ENCODE measurements around the gene USP21. TPM values are rescaled to one million over a fixed set of nuclear protein-coding genes. Genes with fewer than 3 reads are reported as not detected.

The USP21 gene
- total and polyA plus RNA-seq, 2 of the 8 experiments (the other 6 are each of a cell fraction or from before 2014, with no cell fraction given): 23.9 to 36.3 TPM

DNA sequence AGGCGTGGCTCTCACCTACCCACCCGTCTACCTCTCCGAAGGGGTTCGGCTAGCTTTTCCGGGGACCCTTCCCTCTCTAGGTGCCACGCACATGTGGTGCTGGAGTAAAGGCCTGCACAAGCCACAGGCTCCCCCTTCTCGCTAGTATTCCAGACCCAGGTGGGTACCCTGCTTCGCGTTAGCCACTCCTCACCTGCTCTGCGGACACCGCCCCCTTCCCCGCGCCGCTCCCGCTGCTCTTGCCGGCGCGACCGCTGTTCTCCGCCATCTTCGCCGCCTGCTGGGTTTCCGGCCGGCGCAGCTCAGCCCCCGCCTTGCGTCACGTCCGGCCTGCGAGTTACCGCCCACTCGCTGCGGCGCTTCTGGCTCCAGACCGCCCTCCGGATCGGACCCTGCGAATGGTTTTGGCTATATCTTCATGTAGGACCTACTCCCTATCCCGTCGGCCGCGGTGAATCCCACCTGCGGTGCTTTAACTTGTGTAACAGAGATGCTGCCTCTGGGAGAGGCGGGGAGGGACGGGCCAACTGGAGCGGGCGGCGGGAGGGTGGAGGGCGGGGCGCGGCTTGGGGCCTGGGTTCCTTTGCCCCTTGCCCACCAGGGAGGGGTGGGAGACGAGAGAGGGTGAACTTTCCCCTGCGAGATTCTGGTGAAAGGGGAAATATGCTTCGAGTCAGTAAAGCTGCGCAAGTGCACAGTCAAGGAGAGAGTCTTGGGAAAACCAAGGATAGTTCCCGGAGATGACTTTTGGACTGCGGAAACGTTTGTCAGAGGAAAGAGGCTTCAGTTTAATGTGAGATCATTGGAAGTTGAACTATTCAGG is 41.3 kb upstream of the USP21 start, which contains the start of the genes NIT1 and PFDN2 (continued):
- TF ChIP-seq CEBPB (IDR thresholded peaks at IDR 0.05; ENCODE audit: low read depth, low read length) (0 out of 2 replicates have a peak, but pooled peaks have one; percentile 16), POU5F1 (IDR thresholded peaks at IDR 0.05; ENCODE audit: low read depth, low read length) (no peak), RNF2 (IDR thresholded peaks at IDR 0.05; ENCODE audit: borderline replicate concordance, low read depth, low read length, missing control alignments, poor library complexity, severe bottlenecking) (no peak), GTF2F1 (IDR thresholded peaks at IDR 0.05; ENCODE audit: borderline replicate concordance, low read depth, low read length) (no peak), CBX5 (IDR thresholded peaks at IDR 0.05; ENCODE audit: low read depth, low read length) (no peak), KDM5A (IDR thresholded peaks at IDR 0.05; ENCODE audit: low read length) (peak; percentile 73), SIX5 (IDR thresholded peaks at IDR 0.05; ENCODE audit: low read depth, low read length) (no peak), NRF1 (IDR thresholded peaks at IDR 0.05; ENCODE audit: low read depth, low read length) (no peak), KDM4A (IDR thresholded peaks at IDR 0.05; ENCODE audit: low read depth, low read length, severe bottlenecking) (peak; percentile 21), EGR1 (IDR thresholded peaks at IDR 0.05; ENCODE audit: borderline replicate concordance, low read depth, low read length) (peak; percentile 85; the same call in 1 of the 2 replicates), POLR2A (IDR thresholded peaks at IDR 0.05; ENCODE audit: control extremely low read depth in 1 of 2, low read depth in 2 of 2, low read length in 2 of 2) (peak in 1 of 2 experiments; percentile 70; a peak in 2 of 3 replicates)
